NT2/D1 (cell line): ENCODE measurements around the gene CCDC149.

Source experiments
- SUZ12 ChIP-seq: IDR thresholded peaks from 2 replicates; pipeline ENCODE4 v1.6.1; 2011; ENCODE audit not compliant: insufficient read length, insufficient read depth; ENCODE audit errors: extremely low read depth
- YY1 ChIP-seq: IDR thresholded peaks from 2 replicates; pipeline ENCODE4 v1.6.1; 2011; ENCODE audit not compliant: insufficient read length, insufficient read depth
- ZNF274 ChIP-seq: IDR thresholded peaks from 2 replicates; pipeline ENCODE4 v1.6.1; 2011; ENCODE audit warnings: mild to moderate bottlenecking, low read depth, low read length

DNA sequence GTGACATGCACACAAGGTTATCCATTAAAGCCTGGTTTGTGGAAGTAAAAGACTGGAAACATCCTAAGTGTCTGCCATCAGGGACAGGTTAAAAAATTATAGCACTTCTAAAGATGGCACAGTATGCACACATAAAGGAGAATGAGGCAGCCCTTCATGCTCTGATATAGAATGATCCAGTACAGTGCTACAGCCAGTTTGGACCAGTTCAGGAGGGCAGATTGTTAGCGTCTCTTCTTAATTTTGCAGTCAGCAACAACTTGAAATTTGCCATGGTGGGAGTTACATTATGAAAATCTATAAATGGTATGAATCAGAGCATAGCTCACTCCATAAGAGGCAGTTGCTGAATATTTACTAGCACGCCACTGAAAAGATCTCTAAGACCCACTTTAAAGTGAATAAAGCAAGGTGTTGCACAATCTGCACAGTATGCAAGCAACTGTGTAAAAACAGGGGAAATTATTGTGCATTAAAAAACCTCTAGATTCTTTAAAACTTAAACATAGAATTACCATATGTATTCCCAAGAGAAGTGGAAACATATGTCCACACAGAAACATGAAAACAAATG, 137.7 kb downstream of the CCDC149 start:
- TF ChIP-seq SUZ12 (no peak), YY1 (no peak), ZNF274 (no peak)
